H1 (cell line): ENCODE results near the gene BCL2.

Source experiments
- FOSL1 ChIP-seq: IDR thresholded peaks from 2 replicates; pipeline ENCODE4 v1.6.1; 2011; ENCODE audit warnings: mild to moderate bottlenecking, low read depth, low read length, moderate library complexity; ENCODE audit not compliant: insufficient read depth
- MAFK ChIP-seq: IDR thresholded peaks from 2 replicates; pipeline ENCODE4 v1.6.1; 2012; ENCODE audit warnings: low read depth, mild to moderate bottlenecking, improper control_type of control experiment, low read length
- POLR2A ChIP-seq, 2 experiments: IDR thresholded peaks; 1 replicate in 1 of 2; 2 replicates in 1 of 2; pipeline ENCODE4 v1.6.1; 2011; ENCODE audit warnings: low read depth in 2 of 2, low read length in 2 of 2, mild to moderate bottlenecking in 2 of 2; ENCODE audit errors: control extremely low read depth in 1 of 2
- RAD21 ChIP-seq, 2 experiments: IDR thresholded peaks in 1 of 2; conservative IDR thresholded peaks in 1 of 2; 2 replicates each; pipeline ENCODE4 v1.6.1; 2011; ENCODE audit warnings: low read depth in 2 of 2, low read length in 2 of 2, improper control_type of control experiment in 1 of 2, inconsistent platforms in 1 of 2, mild to moderate bottlenecking in 1 of 2, moderate library complexity in 1 of 2
- TF ChIP-seq, protein P1 (sequence below): IDR thresholded peaks from 2 replicates; pipeline ENCODE4 v1.6.1; 2012; ENCODE audit warnings: inconsistent platforms
- TF ChIP-seq, protein P2 (sequence below), 3 experiments: IDR thresholded peaks; 1 replicate in 2 of 3; 2 replicates in 1 of 3; pipeline versions ENCODE4 v1.5.1 to v1.6.1; 2011; ENCODE audit warnings: low read length in 3 of 3, mild to moderate bottlenecking in 3 of 3, inconsistent platforms in 2 of 3, low read depth in 1 of 3, moderate library complexity in 1 of 3; ENCODE audit not compliant: insufficient read depth in 1 of 3; ENCODE audit errors: control extremely low read depth in 1 of 3

DNA sequence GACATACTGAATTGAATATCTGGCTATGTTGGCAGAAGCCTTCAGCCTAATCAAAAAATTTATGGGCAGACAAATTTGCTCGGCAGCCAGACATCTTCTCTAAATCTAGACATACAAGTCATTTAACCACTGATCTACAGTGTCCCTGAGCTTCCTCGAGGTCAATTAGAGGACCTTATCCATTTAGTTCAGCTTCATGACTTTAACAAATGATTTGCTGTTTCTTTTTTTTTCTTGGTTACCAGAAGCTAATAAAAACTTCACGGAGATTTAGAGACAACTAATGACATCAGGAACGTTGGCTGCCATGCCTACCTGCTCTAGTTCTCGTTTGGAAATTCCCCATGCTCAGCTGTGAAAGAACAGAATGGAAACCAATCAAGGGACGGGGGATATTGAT, 223.8 kb downstream of the BCL2 start:
- TF ChIP-seq FOSL1 (no peak), MAFK (no peak), RAD21 (IDR thresholded peaks at IDR 0.05 in 1 of 2, conservative IDR thresholded peaks at IDR 0.05 in 1 of 2; ENCODE audit: low read depth in 2 of 2, low read length in 2 of 2) (no peak), POLR2A (IDR thresholded peaks at IDR 0.05; ENCODE audit: control extremely low read depth in 1 of 2, low read depth in 2 of 2, low read length in 2 of 2) (no peak)
- TF ChIP-seq, protein P1, sequence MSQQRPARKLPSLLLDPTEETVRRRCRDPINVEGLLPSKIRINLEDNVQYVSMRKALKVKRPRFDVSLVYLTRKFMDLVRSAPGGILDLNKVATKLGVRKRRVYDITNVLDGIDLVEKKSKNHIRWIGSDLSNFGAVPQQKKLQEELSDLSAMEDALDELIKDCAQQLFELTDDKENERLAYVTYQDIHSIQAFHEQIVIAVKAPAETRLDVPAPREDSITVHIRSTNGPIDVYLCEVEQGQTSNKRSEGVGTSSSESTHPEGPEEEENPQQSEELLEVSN = no peak
- TF ChIP-seq, protein P2, sequence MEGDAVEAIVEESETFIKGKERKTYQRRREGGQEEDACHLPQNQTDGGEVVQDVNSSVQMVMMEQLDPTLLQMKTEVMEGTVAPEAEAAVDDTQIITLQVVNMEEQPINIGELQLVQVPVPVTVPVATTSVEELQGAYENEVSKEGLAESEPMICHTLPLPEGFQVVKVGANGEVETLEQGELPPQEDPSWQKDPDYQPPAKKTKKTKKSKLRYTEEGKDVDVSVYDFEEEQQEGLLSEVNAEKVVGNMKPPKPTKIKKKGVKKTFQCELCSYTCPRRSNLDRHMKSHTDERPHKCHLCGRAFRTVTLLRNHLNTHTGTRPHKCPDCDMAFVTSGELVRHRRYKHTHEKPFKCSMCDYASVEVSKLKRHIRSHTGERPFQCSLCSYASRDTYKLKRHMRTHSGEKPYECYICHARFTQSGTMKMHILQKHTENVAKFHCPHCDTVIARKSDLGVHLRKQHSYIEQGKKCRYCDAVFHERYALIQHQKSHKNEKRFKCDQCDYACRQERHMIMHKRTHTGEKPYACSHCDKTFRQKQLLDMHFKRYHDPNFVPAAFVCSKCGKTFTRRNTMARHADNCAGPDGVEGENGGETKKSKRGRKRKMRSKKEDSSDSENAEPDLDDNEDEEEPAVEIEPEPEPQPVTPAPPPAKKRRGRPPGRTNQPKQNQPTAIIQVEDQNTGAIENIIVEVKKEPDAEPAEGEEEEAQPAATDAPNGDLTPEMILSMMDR (IDR thresholded peaks at IDR 0.05; ENCODE audit: control extremely low read depth in 1 of 3, insufficient read depth in 1 of 3, low read depth in 1 of 3, low read length in 3 of 3) = no peak
